SU-DHL-6 (cell line): ENCODE measurements around the gene UROS.

Experiments used
- H2AFZ ChIP-seq: fragments of 200-600 bp; sonication (generic); 2 replicates; pipeline ENCODE4 v1.6.1; 2014; ENCODE audit warnings: low read depth, mild to moderate bottlenecking, moderate library complexity, mixed read lengths, antibody characterized with exemption, low read length; ENCODE audit not compliant: severe bottlenecking
- H3F3A ChIP-seq: fragments of 200-600 bp; shearing (Covaris generic); 2 replicates; pipeline ENCODE4 v1.6.0; 2016; ENCODE audit warnings: antibody characterized with exemption, mild to moderate bottlenecking; ENCODE audit not compliant: insufficient read depth
- H3K27ac ChIP-seq: fragments of 200-600 bp; sonication (generic); 2 replicates; pipeline ENCODE4 v1.5.1; 2016; ENCODE audit warnings: low read depth, mild to moderate bottlenecking, low read length, moderate library complexity, mixed read lengths
- H3K27me3 ChIP-seq: fragments of 200-600 bp; sonication (generic), shearing (Covaris generic); 2 replicates; pipeline ENCODE4 v1.6.0; 2014; ENCODE audit warnings: mild to moderate bottlenecking, low read length
- H3K36me3 ChIP-seq: fragments of 200-600 bp; sonication (generic); 2 replicates; pipeline ENCODE4 v1.6.1; 2014; ENCODE audit warnings: mild to moderate bottlenecking, low read length, mixed read lengths
- H3K4me2 ChIP-seq: fragments of 300-600, 200-600 bp; shearing (Covaris generic), sonication (generic); 2 replicates; pipeline ENCODE4 v1.6.0; 2014; ENCODE audit warnings: low read length, low read depth, mild to moderate bottlenecking; ENCODE audit not compliant: poor library complexity, severe bottlenecking
- H3K4me3 ChIP-seq: fragments of 200-600 bp; sonication (generic); 2 replicates; pipeline ENCODE4 v1.5.1; 2014; ENCODE audit warnings: antibody characterized with exemption, low read length, mild to moderate bottlenecking, mixed read lengths; ENCODE audit not compliant: insufficient read depth, poor library complexity, severe bottlenecking
- H3K79me2 ChIP-seq: fragments of 200-600 bp; sonication (generic); 2 replicates; pipeline ENCODE4 v1.6.1; 2014; ENCODE audit warnings: mild to moderate bottlenecking, low read length, moderate library complexity; ENCODE audit not compliant: insufficient read depth
- H3K9ac ChIP-seq: fragments of 200-600 bp; sonication (generic); 2 replicates; pipeline ENCODE4 v1.7.0; 2014; ENCODE audit warnings: mild to moderate bottlenecking, low read length
- H3K9me2 ChIP-seq: fragments of 200-600 bp; sonication (generic); replicated peaks from 2 replicates; pipeline ENCODE4 v1.6.1; 2014; ENCODE audit warnings: low read length; ENCODE audit not compliant: insufficient read depth
- H3K9me3 ChIP-seq: fragments of 200-600 bp; sonication (generic); 2 replicates; pipeline ENCODE4 v1.6.1; 2014; ENCODE audit warnings: low read length, mixed read lengths; ENCODE audit not compliant: insufficient read depth
- H4K20me1 ChIP-seq: fragments of 200-600 bp; sonication (generic); 2 replicates; pipeline ENCODE4 v1.6.1; 2014; ENCODE audit warnings: low read depth, mild to moderate bottlenecking, antibody characterized with exemption, low read length, moderate library complexity, mixed read lengths
- CTCF ChIP-seq: fragments of 200-600 bp; sonication (generic); IDR thresholded peaks from one replicate; pipeline ENCODE4 v1.5.1; 2017; ENCODE audit warnings: antibody characterized with exemption, mild to moderate bottlenecking, low read length, moderate library complexity; ENCODE audit not compliant: insufficient read depth, poor library complexity, severe bottlenecking
- EZH2phosphoT487 ChIP-seq: fragments of 200-600 bp; sonication (generic), shearing (Covaris generic); conservative IDR thresholded peaks from 2 replicates; pipeline ENCODE4 v1.6.1; 2018; ENCODE audit warnings: mild to moderate bottlenecking, antibody characterized with exemption, low read length, moderate library complexity, mixed read lengths

UROS gene

GRCh38 chr10:125762692-125763648 lies 60.1 kb downstream of the UROS start:
- no peak overlapping the region for H3K4me3 ChIP-seq
- no peak overlapping the region for H3K4me2 ChIP-seq
- H3K27ac ChIP-seq = no peak overlapping the region
- no peaks in the 10 kb centered on the region for H4K20me1 ChIP-seq
- TF ChIP-seq EZH2phosphoT487 = no peak
- no peak for TF ChIP-seq CTCF
- H3K9me2 ChIP-seq = no peaks in the 10 kb centered on the region
- H3K27me3 ChIP-seq = no peaks in the 10 kb centered on the region
- no peaks in the 10 kb centered on the region for H3K79me2 ChIP-seq
- no peak overlapping the region for H2AFZ ChIP-seq
- no peak overlapping the region for H3K9ac ChIP-seq
- H3F3A ChIP-seq = no peaks in the 10 kb centered on the region
- no peaks in the 10 kb centered on the region for H3K9me3 ChIP-seq
- peaks cover 42% of the 10 kb centered on the region for H3K36me3 ChIP-seq

DNA sequence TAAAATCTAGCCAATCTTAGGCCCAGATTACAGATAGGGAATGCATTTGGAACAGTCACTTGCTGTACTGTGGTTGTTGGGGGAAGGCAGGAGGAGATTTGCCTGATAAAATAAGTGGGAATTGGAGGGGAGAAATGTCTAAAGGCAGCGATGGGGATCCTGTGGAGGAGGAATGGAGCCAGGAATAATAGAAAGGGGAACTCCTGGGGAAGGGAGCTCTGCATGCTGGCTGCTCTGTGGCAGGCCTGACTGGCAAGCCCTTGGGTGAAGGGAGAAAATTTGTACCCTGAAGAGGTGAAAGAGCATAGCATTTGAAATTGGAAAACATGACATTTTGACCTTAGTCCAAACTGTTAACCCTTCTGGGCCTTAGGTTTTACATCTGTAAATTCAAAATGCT lies 61.1 kb downstream of the UROS start:
- peaks cover 45% of the 10 kb centered on the region for H3K36me3 ChIP-seq

GRCh38 chr10:125757742-125758141 lies 65.3 kb downstream of the UROS start:
- no peaks in the 10 kb centered on the region for H3K9me3 ChIP-seq
- no peak overlapping the region for H3K27ac ChIP-seq
- H3K9ac ChIP-seq = no peak overlapping the region
- H3K4me3 ChIP-seq = no peak overlapping the region
- no peaks in the 10 kb centered on the region for H3K79me2 ChIP-seq
- no peaks in the 10 kb centered on the region for H4K20me1 ChIP-seq
- H3K4me2 ChIP-seq = no peak overlapping the region
- H3F3A ChIP-seq = no peaks in the 10 kb centered on the region
- TF ChIP-seq EZH2phosphoT487 = no peak
- TF ChIP-seq CTCF = no peak
- H3K27me3 ChIP-seq = no peaks in the 10 kb centered on the region
- no peak overlapping the region for H2AFZ ChIP-seq
- H3K9me2 ChIP-seq = no peaks in the 10 kb centered on the region
- H3K36me3 ChIP-seq = peaks cover 46% of the 10 kb centered on the region; the same call in 1 of the 2 replicates

More for the DNA sequence above, 61.1 kb downstream of the UROS start:
- H3K27me3 ChIP-seq = no peaks in the 10 kb centered on the region
- no peaks in the 10 kb centered on the region for H4K20me1 ChIP-seq
- H3K9me3 ChIP-seq = no peaks in the 10 kb centered on the region
- H3K9ac ChIP-seq = no peak overlapping the region
- no peaks in the 10 kb centered on the region for H3K9me2 ChIP-seq
- no peak overlapping the region for H3K27ac ChIP-seq
- H3K4me2 ChIP-seq = no peak overlapping the region
- TF ChIP-seq CTCF = no peak
- TF ChIP-seq EZH2phosphoT487 = no peak
- H3F3A ChIP-seq = no peaks in the 10 kb centered on the region
- no peaks in the 10 kb centered on the region for H3K79me2 ChIP-seq
- H2AFZ ChIP-seq = no peak overlapping the region
- no peak overlapping the region for H3K4me3 ChIP-seq
